Trophoblast cell (in vitro differentiated cells and primary cell): Measurements from ENCODE around the gene COA8.

Experiments
- DNase-seq, 2 donors: peaks; one replicate each; pipeline ENCODE4 v3.0.0-alpha.2; 2016
- H2AFZ ChIP-seq: 2 replicates; pipeline ENCODE4 v1.6.1; 2013; ENCODE audit warnings: low read length, moderate library complexity, mild to moderate bottlenecking; ENCODE audit not compliant: insufficient read depth, poor library complexity
- H2AK5ac ChIP-seq: 2 replicates; pipeline ENCODE4 v1.6.1; 2013; ENCODE audit warnings: mild to moderate bottlenecking, low read length
- H2BK120ac ChIP-seq: 2 replicates; pipeline ENCODE4 v1.6.1; 2013; ENCODE audit warnings: low read length, mild to moderate bottlenecking, moderate library complexity; ENCODE audit not compliant: insufficient read depth, poor library complexity
- H2BK12ac ChIP-seq: 2 replicates; pipeline ENCODE4 v1.6.1; 2013; ENCODE audit warnings: mild to moderate bottlenecking, low read length, moderate library complexity
- H2BK5ac ChIP-seq: 2 replicates; pipeline ENCODE4 v1.6.1; 2013; ENCODE audit warnings: low read length, low read depth, moderate library complexity, mild to moderate bottlenecking; ENCODE audit not compliant: poor library complexity
- H3K14ac ChIP-seq: 2 replicates; pipeline ENCODE4 v1.6.1; 2013; ENCODE audit warnings: mild to moderate bottlenecking, low read length
- H3K18ac ChIP-seq: 2 replicates; pipeline ENCODE4 v1.6.1; 2013; ENCODE audit warnings: mild to moderate bottlenecking, low read length
- H3K23ac ChIP-seq: 2 replicates; pipeline ENCODE4 v1.6.1; 2013; ENCODE audit warnings: low read length
- H3K27ac ChIP-seq: 2 replicates; pipeline ENCODE4 v1.5.1; 2013; ENCODE audit warnings: low read depth, mild to moderate bottlenecking, inconsistent platforms, low read length, moderate library complexity
- H3K27me3 ChIP-seq: 2 replicates; pipeline ENCODE4 v1.6.1; 2013; ENCODE audit warnings: inconsistent platforms, mild to moderate bottlenecking, low read length, moderate library complexity; ENCODE audit not compliant: insufficient read depth
- H3K36me3 ChIP-seq, 2 experiments: 1 replicate in 1 of 2; 2 replicates in 1 of 2; pipeline ENCODE4 v1.6.1; 2013; ENCODE audit warnings: low read length in 2 of 2, mild to moderate bottlenecking in 2 of 2, moderate library complexity in 1 of 2; ENCODE audit not compliant: insufficient read depth in 2 of 2, control insufficient read depth in 1 of 2
- H3K4ac ChIP-seq: 2 replicates; pipeline ENCODE4 v1.6.1; 2013; ENCODE audit warnings: low read depth, mild to moderate bottlenecking, low read length, moderate library complexity
- H3K4me1 ChIP-seq, 2 experiments: 1 replicate in 1 of 2; 2 replicates in 1 of 2; pipeline ENCODE4 v1.6.1; 2013; ENCODE audit warnings: low read length in 2 of 2, mild to moderate bottlenecking in 2 of 2, moderate library complexity in 1 of 2; ENCODE audit not compliant: insufficient read depth in 2 of 2, control insufficient read depth in 1 of 2
- H3K4me2 ChIP-seq: 2 replicates; pipeline ENCODE4 v1.6.1; 2013; ENCODE audit warnings: inconsistent platforms, mild to moderate bottlenecking, low read length, moderate library complexity
- H3K4me3 ChIP-seq: 2 replicates; pipeline ENCODE4 v1.5.1; 2013; ENCODE audit warnings: mild to moderate bottlenecking, low read depth, low read length, inconsistent platforms
- H3K79me1 ChIP-seq: one replicate; pipeline ENCODE4 v1.6.1; 2013; ENCODE audit warnings: low read length
- H3K79me2 ChIP-seq: 2 replicates; pipeline ENCODE4 v1.6.1; 2013; ENCODE audit warnings: low read length, mild to moderate bottlenecking; ENCODE audit not compliant: control insufficient read depth, insufficient read depth, poor library complexity
- H3K9ac ChIP-seq: 2 replicates; pipeline ENCODE4 v1.6.1; 2013; ENCODE audit warnings: mild to moderate bottlenecking, low read length
- H3K9me3 ChIP-seq: 2 replicates; pipeline ENCODE4 v1.6.1; 2013; ENCODE audit warnings: low read depth, mild to moderate bottlenecking, control low read depth, inconsistent platforms, low read length; ENCODE audit not compliant: insufficient read depth
- H4K12ac ChIP-seq: 2 replicates; pipeline ENCODE4 v1.6.1; 2013; ENCODE audit warnings: low read depth, mild to moderate bottlenecking, low read length, moderate library complexity
- H4K8ac ChIP-seq: 2 replicates; pipeline ENCODE4 v1.6.1; 2013; ENCODE audit warnings: low read depth, mild to moderate bottlenecking, low read length, moderate library complexity
- H4K91ac ChIP-seq: one replicate; pipeline ENCODE4 v1.6.1; 2013; ENCODE audit warnings: low read depth, mild to moderate bottlenecking, low read length, moderate library complexity
- WGBS: extraction: QIAGEN DNeasy Blood & Tissue Kit; methylation state at CpG from one replicate; pipeline ENCODE4 v1.1.7; 2013; ENCODE audit warnings: missing lambda C conversion rate; ENCODE audit not compliant: insufficient read length, insufficient coverage; ENCODE audit errors: extremely low coverage; 5-methylcytosine and 5-hydroxymethylcytosine counted together

Gene COA8

GRCh38 chr14:103559766-103560165 is 3.0 kb upstream of the COA8 start:
- no peak overlapping the region for H2BK120ac ChIP-seq
- no peak overlapping the region for H2AK5ac ChIP-seq
- no peak overlapping the region for H4K91ac ChIP-seq
- H4K12ac ChIP-seq = no peak overlapping the region
- peaks cover 7 to 15% of the 10 kb centered on the region in 2 experiments for H3K36me3 ChIP-seq
- H2AFZ ChIP-seq = no peak overlapping the region
- no peak overlapping the region for H3K14ac ChIP-seq
- no peak overlapping the region for H3K9ac ChIP-seq
- H3K4ac ChIP-seq = no peak overlapping the region
- no peaks in the 10 kb centered on the region for H3K9me3 ChIP-seq
- no peak overlapping the region for H2BK5ac ChIP-seq
- peaks cover 0 to 8% of the 10 kb centered on the region in 2 experiments for H3K4me1 ChIP-seq
- no peak overlapping the region for H3K27ac ChIP-seq
- H2BK12ac ChIP-seq = no peak overlapping the region
- H3K4me3 ChIP-seq = no peak overlapping the region
- no peak overlapping the region for H4K8ac ChIP-seq
- no peak overlapping the region for H3K4me2 ChIP-seq
- no peaks in the 10 kb centered on the region for H3K27me3 ChIP-seq
- no peak for DNase-seq
- peaks cover 14% of the 10 kb centered on the region for H3K79me1 ChIP-seq
- peak overlapping the region; percentile 51 for H3K23ac ChIP-seq
- peaks cover 22% of the 10 kb centered on the region for H3K79me2 ChIP-seq
- no peak overlapping the region for H3K18ac ChIP-seq
- WGBS = no CpG with 5 or more reads among the region's 9 CpGs

GRCh38 chr14:103560691-103561090 is 2.1 kb upstream of the COA8 start:
- Histone ChIP-seq H3K9me3 (no peaks in the 10 kb centered on the region), H3K18ac (no peak overlapping the region), H3K27ac (no peak overlapping the region), H3K4me1 (peaks cover 0 to 8% of the 10 kb centered on the region in 2 experiments), H2AFZ (no peak overlapping the region), H3K27me3 (no peaks in the 10 kb centered on the region), H4K8ac (no peak overlapping the region), H4K91ac (no peak overlapping the region), H3K23ac (no peak overlapping the region), H3K4ac (peak overlapping the region; percentile 73), H2BK12ac (no peak overlapping the region), H3K9ac (no peak overlapping the region), H3K4me3 (no peak overlapping the region), H3K36me3 (peaks cover 7 to 15% of the 10 kb centered on the region in 2 experiments), H2BK120ac (no peak overlapping the region), H2BK5ac (no peak overlapping the region), H4K12ac (no peak overlapping the region), H3K79me1 (peaks cover 14% of the 10 kb centered on the region), H3K79me2 (peaks cover 24% of the 10 kb centered on the region), H2AK5ac (no peak overlapping the region), H3K14ac (no peak overlapping the region), H3K4me2 (no peak overlapping the region)
- WGBS = no CpG with 5 or more reads among the region's 8 CpGs
- no peak for DNase-seq

DNA sequence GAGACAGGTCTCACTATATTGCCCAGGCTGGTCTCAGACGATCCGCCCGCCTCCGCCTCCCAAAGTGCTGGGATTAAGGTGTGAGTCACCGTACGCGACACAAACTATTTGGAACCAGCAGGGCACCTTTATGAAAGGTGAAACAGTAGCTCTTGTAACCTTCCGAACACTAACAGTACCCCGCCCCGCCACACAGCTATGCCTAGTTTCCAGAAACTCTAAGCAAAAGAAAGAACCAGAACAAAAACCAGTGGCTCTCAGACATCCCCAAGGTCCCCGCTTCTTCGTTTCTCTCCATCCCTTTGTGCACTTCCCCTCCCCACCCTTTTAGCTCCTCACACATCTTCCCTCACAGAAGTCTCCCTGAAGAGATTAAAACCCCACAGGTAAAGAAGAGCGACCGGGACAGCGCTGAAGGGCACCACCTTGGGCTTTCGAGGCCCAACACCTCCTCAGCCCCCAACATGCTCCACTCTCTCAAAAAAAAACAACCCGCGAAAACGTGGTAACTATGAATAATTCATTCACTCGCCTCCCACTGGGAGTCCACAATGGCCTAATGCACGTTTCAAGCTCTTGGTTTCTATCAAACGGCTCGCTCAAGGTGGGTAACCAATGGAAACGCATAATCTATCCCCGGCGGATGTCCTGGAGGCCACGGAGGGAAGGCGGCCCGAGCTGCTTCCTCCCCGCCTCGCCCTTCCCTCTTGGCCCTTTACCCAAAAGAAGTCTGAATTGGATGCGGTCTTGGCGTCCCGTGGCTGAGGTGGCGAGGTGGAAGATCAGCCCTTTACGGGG is 1.2 kb upstream of the COA8 start:
- H3K79me2 ChIP-seq = peaks cover 24% of the 10 kb centered on the region
- H3K9me3 ChIP-seq = no peaks in the 10 kb centered on the region
- H3K18ac ChIP-seq = peak overlapping the region; percentile 92
- H3K79me1 ChIP-seq = peaks cover 14% of the 10 kb centered on the region
- peak overlapping the region; percentile 33 for H4K12ac ChIP-seq
- H3K23ac ChIP-seq = no peak overlapping the region
- no peak overlapping the region for H2BK12ac ChIP-seq
- peak; percentile 85 to 89 for DNase-seq
- H3K4ac ChIP-seq = peak overlapping the region; percentile 98
- WGBS = no CpG with 5 or more reads among the region's 36 CpGs
- H3K4me1 ChIP-seq = peaks cover 0 to 8% of the 10 kb centered on the region in 2 experiments
- H3K9ac ChIP-seq = peak overlapping the region; percentile 88
- peak overlapping the region; percentile 54 for H2BK5ac ChIP-seq
- peak overlapping the region; percentile 99 for H3K27ac ChIP-seq
- H2AK5ac ChIP-seq = peak overlapping the region; percentile 97
- peak overlapping the region; percentile 74 for H2AFZ ChIP-seq
- H2BK120ac ChIP-seq = peak overlapping the region; percentile 91
- H4K91ac ChIP-seq = peak overlapping the region; percentile 95
- peak overlapping the region; percentile 89 for H4K8ac ChIP-seq
- peaks cover 9 to 18% of the 10 kb centered on the region in 2 experiments for H3K36me3 ChIP-seq
- peak overlapping the region; percentile 81 for H3K14ac ChIP-seq
- peak overlapping the region; percentile 79 for H3K4me2 ChIP-seq
- no peaks in the 10 kb centered on the region for H3K27me3 ChIP-seq
- H3K4me3 ChIP-seq = peak overlapping the region; percentile 97

DNA sequence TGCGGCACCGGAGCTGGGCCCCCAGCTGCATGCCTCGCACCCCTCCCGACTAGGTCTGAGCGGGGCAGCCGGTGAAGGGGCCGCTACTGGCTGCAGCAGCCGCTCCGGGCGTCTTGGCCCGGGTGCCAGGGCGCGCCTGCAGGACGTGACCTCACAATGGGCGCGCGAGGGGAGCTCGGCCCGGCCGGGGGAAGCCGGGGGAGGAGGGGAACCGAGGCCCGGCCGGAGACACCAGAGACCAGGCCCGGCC is 656 bp upstream of the COA8 start:
- H3K14ac ChIP-seq = peak overlapping the region; percentile 81
- DNase-seq = peak in 1 of 2 donors; percentile 41
- peaks cover 24% of the 10 kb centered on the region for H3K79me2 ChIP-seq
- peak overlapping the region; percentile 79 for H3K4me2 ChIP-seq
- peak overlapping the region; percentile 54 for H2BK5ac ChIP-seq
- peak overlapping the region; percentile 33 for H4K12ac ChIP-seq
- peaks cover 0 to 8% of the 10 kb centered on the region in 2 experiments for H3K4me1 ChIP-seq
- H3K27me3 ChIP-seq = no peaks in the 10 kb centered on the region
- H3K27ac ChIP-seq = peak overlapping the region; percentile 99
- peak overlapping the region; percentile 97 for H3K4me3 ChIP-seq
- H4K91ac ChIP-seq = peak overlapping the region; percentile 95
- no peak overlapping the region for H3K23ac ChIP-seq
- H3K4ac ChIP-seq = peak overlapping the region; percentile 98
- peak overlapping the region; percentile 89 for H4K8ac ChIP-seq
- no peaks in the 10 kb centered on the region for H3K9me3 ChIP-seq
- H3K79me1 ChIP-seq = peaks cover 14% of the 10 kb centered on the region
- peak overlapping the region; percentile 92 for H3K18ac ChIP-seq
- peaks cover 13 to 17% of the 10 kb centered on the region in 2 experiments for H3K36me3 ChIP-seq
- no peak overlapping the region for H2BK12ac ChIP-seq
- peak overlapping the region; percentile 97 for H2AK5ac ChIP-seq
- H3K9ac ChIP-seq = peak overlapping the region; percentile 88
- peak overlapping the region; percentile 74 for H2AFZ ChIP-seq
- no CpG with 5 or more reads among the region's 25 CpGs for WGBS
- H2BK120ac ChIP-seq = peak overlapping the region; percentile 91
